Smooth muscle cell (in vitro differentiated cells): ENCODE data around the gene AVPR2. TPM values are rescaled to one million over a fixed set of nuclear protein-coding genes. Genes with fewer than 3 reads are reported as not detected.
A peak's percentile ranks its signal among the peaks of the same experiment; 100 is the strongest.

Experiments
- DNase-seq: peaks from one replicate; lab custom pipeline; 2025; ENCODE audit not compliant: unreplicated experiment; lab: John Stamatoyannopoulos, UW
- H2AFZ ChIP-seq: fragments of 200-600 bp; sonication (generic); 2 replicates; pipeline ENCODE4 v1.6.0; 2016; ENCODE audit warnings: antibody characterized with exemption, low read depth, mild to moderate bottlenecking
- H3F3A ChIP-seq: fragments of 200-600 bp; sonication (generic); 2 replicates; pipeline ENCODE4 v1.6.0; 2017; ENCODE audit warnings: antibody characterized with exemption, low read depth
- H3K27ac ChIP-seq: fragments of 200-600 bp; sonication (generic); 2 replicates; pipeline ENCODE4 v1.5.1; 2016; ENCODE audit warnings: low read depth, mild to moderate bottlenecking
- H3K27me3 ChIP-seq: fragments of 200-600 bp; sonication (generic); 2 replicates; pipeline ENCODE4 v1.6.1; 2016; ENCODE audit warnings: low read depth, mild to moderate bottlenecking
- H3K36me3 ChIP-seq: fragments of 200-600 bp; sonication (generic); 2 replicates; pipeline ENCODE4 v1.5.1; 2016; ENCODE audit warnings: low read depth
- H3K4me1 ChIP-seq: fragments of 200-600 bp; sonication (generic); 2 replicates; pipeline ENCODE4 v1.5.1; 2016; ENCODE audit warnings: low read depth
- H3K4me2 ChIP-seq: fragments of 200-600 bp; sonication (generic); 2 replicates; pipeline ENCODE4 v1.6.0; 2016; ENCODE audit warnings: mild to moderate bottlenecking
- H3K4me3 ChIP-seq: fragments of 200-600 bp; sonication (generic); 2 replicates; pipeline ENCODE4 v1.5.1; 2016; ENCODE audit warnings: mild to moderate bottlenecking
- H3K79me2 ChIP-seq: fragments of 200-600 bp; sonication (generic); 2 replicates; pipeline ENCODE4 v1.6.0; 2016; ENCODE audit warnings: low read depth, mild to moderate bottlenecking
- H3K9ac ChIP-seq: fragments of 200-600 bp; sonication (generic); 2 replicates; pipeline ENCODE4 v1.6.0; 2016; ENCODE audit warnings: low read depth
- H3K9me3 ChIP-seq: fragments of 200-600 bp; sonication (generic); replicated peaks from 2 replicates; pipeline ENCODE4 v1.5.1; 2016; ENCODE audit warnings: low read depth
- H4K20me1 ChIP-seq: fragments of 200-600 bp; sonication (generic); 2 replicates; pipeline ENCODE4 v1.6.0; 2016; ENCODE audit warnings: low read depth
- CTCF ChIP-seq: fragments of 200-600 bp; sonication (generic); IDR thresholded peaks from 2 replicates; pipeline ENCODE4 v1.5.1; 2017; ENCODE audit warnings: borderline replicate concordance, mild to moderate bottlenecking, antibody characterized with exemption; ENCODE audit not compliant: insufficient read depth, poor library complexity, severe bottlenecking
- WGBS: methylation state at CpG from one replicate; pipeline ENCODE4 v1.1.7; 2016; ENCODE audit warnings: low lambda C conversion rate; 5-methylcytosine and 5-hydroxymethylcytosine counted together
- polyA plus RNA-seq: library from polyadenylated mRNA; unstranded; fragments of >200 nt; fragmentation: Nextera tagmentation; extraction: Ambion mirVana; gene quantifications from 2 replicates; pipeline ENCODE4 v1.2.1, GENCODE V29; 2016
- total RNA-seq: library from RNA; depleted of rRNA; stranded (reverse); fragments of >200 nt; gene quantifications from 2 replicates; pipeline ENCODE4 v1.2.3, GENCODE V29; 2014

Gene AVPR2
- total and polyA plus RNA-seq, 2 experiments from 2014 or later = not detected

- Histone ChIP-seq H4K20me1 (no peaks in the 10 kb centered on the region), H3K79me2 (no peaks in the 10 kb centered on the region), H3K27ac (no peak overlapping the region), H3K4me1 (no peaks in the 10 kb centered on the region), H3K4me3 (no peak overlapping the region), H3K36me3 (no peaks in the 10 kb centered on the region), H3K9ac (no peak overlapping the region), H3F3A (no peaks in the 10 kb centered on the region), H3K9me3 (no peaks in the 10 kb centered on the region), H3K4me2 (no peak overlapping the region), H2AFZ (no peak overlapping the region), H3K27me3 (no peaks in the 10 kb centered on the region)
- WGBS = 71% methylated on average over 18 of the region's 19 CpGs
- DNase-seq = no peak
- peak; percentile 66 for TF ChIP-seq CTCF
These were observed 42.7 kb downstream of the AVPR2 start for GRCh38 chrX:153947009-153947769.

- H3K36me3 ChIP-seq = no peaks in the 10 kb centered on the region
- no peak for TF ChIP-seq CTCF
- no peak overlapping the region for H3K27ac ChIP-seq
- 70% methylated on average over 10 of the region's 10 CpGs for WGBS
- H3K9me3 ChIP-seq = no peaks in the 10 kb centered on the region
- no peak overlapping the region for H3K4me2 ChIP-seq
- H3K27me3 ChIP-seq = no peaks in the 10 kb centered on the region
- no peaks in the 10 kb centered on the region for H3K4me1 ChIP-seq
- no peaks in the 10 kb centered on the region for H3F3A ChIP-seq
- H3K79me2 ChIP-seq = no peaks in the 10 kb centered on the region
- no peak overlapping the region for H3K4me3 ChIP-seq
- H3K9ac ChIP-seq = no peak overlapping the region
- H2AFZ ChIP-seq = no peak overlapping the region
- no peak for DNase-seq
- H4K20me1 ChIP-seq = peaks cover 3% of the 10 kb centered on the region
These were observed 43.6 kb downstream of the AVPR2 start for GRCh38 chrX:153948002-153948466.

GRCh38 chrX:153948847-153949805 lies 44.7 kb downstream of the AVPR2 start:
- H3K4me1 ChIP-seq = no peaks in the 10 kb centered on the region
- no peak overlapping the region for H3K27ac ChIP-seq
- WGBS = 88% methylated on average over 25 of the region's 30 CpGs
- H3K4me2 ChIP-seq = no peak overlapping the region
- TF ChIP-seq CTCF = no peak
- DNase-seq = no peak
- no peak overlapping the region for H3K4me3 ChIP-seq
- no peaks in the 10 kb centered on the region for H3K9me3 ChIP-seq
- H3K9ac ChIP-seq = no peak overlapping the region
- H2AFZ ChIP-seq = no peak overlapping the region
- peaks cover 5% of the 10 kb centered on the region for H4K20me1 ChIP-seq
- H3K79me2 ChIP-seq = no peaks in the 10 kb centered on the region
- no peaks in the 10 kb centered on the region for H3F3A ChIP-seq
- H3K27me3 ChIP-seq = no peaks in the 10 kb centered on the region
- no peaks in the 10 kb centered on the region for H3K36me3 ChIP-seq
